BLaER1 treated with 17β-estradiol and CSF1 and Interleukin-3, amounts not matched to agents 10 nM and 100 nM (cell line): ENCODE data around the gene TBC1D4.

Experiments used
- H3K27ac ChIP-seq, 11 experiments: shearing (Covaris generic); formaldehyde crosslinking; 2 replicates each; pipeline ENCODE4 v1.8.1; 2022
- H3K27me3 ChIP-seq, 11 experiments: shearing (Covaris generic); formaldehyde crosslinking; 2 replicates each; pipeline ENCODE4 v1.8.1; 2022
- H3K36me3 ChIP-seq, 11 experiments: shearing (Covaris generic); formaldehyde crosslinking; 2 replicates each; pipeline ENCODE4 v1.8.1; 2022
- H3K4me1 ChIP-seq, 10 experiments: shearing (Covaris generic); formaldehyde crosslinking; 2 replicates each; pipeline ENCODE4 v1.8.1; 2022
- H3K4me2 ChIP-seq, 11 experiments: shearing (Covaris generic); formaldehyde crosslinking; 2 replicates each; pipeline ENCODE4 v1.8.1; 2022
- H3K4me3 ChIP-seq, 10 experiments: shearing (Covaris generic); formaldehyde crosslinking; 2 replicates each; pipeline ENCODE4 v1.8.1; 2022
- H3K9ac ChIP-seq, 11 experiments: shearing (Covaris generic); formaldehyde crosslinking; 2 replicates each; pipeline ENCODE4 v1.8.1; 2022
- H3K9me3 ChIP-seq, 11 experiments: shearing (Covaris generic); formaldehyde crosslinking; replicated peaks in 1 of 11; 2 replicates each; pipeline ENCODE4 v1.8.1; 2022
- H4K20me1 ChIP-seq, 11 experiments: shearing (Covaris generic); formaldehyde crosslinking; 2 replicates each; pipeline ENCODE4 v1.8.1; 2022
- Cebpa-rat ChIP-seq, 11 experiments: shearing (Covaris generic); IDR thresholded peaks; 2 replicates each; pipeline ENCODE4 v1.8.1; 2022

The TBC1D4 gene

GRCh38 chr13:75469047-75469446, 12.9 kb downstream of the TBC1D4 start:
- Histone ChIP-seq H3K4me1 (peaks cover 0 to 19% (median 2%) of the 10 kb centered on the region in 10 experiments; a peak in 8 of 20 replicates), H3K27me3 (no peaks in the 10 kb centered on the region), H4K20me1 (peaks cover 0 to 44% (median 0%) of the 10 kb centered on the region in 11 experiments; a peak in 4 of 22 replicates), H3K36me3 (peaks cover 0 to 54% (median 30%) of the 10 kb centered on the region in 11 experiments; a peak in 19 of 22 replicates), H3K4me2 (no peak overlapping the region), H3K4me3 (no peak overlapping the region), H3K9ac (no peak overlapping the region), H3K9me3 (peaks cover 8 to 51% (median 41%) of the 10 kb centered on the region in 11 experiments; a peak in 20 of 22 replicates), H3K27ac (no peak overlapping the region)
- TF ChIP-seq Cebpa-rat (IDR thresholded peaks at IDR 0.05), result no peak

- Histone ChIP-seq H3K4me2 (no peak overlapping the region), H3K9me3 (peaks cover 8 to 56% (median 45%) of the 10 kb centered on the region in 11 experiments; a peak in 20 of 22 replicates), H3K9ac (no peak overlapping the region), H3K4me3 (no peak overlapping the region), H3K4me1 (peaks cover 0 to 15% (median 2%) of the 10 kb centered on the region in 10 experiments; a peak in 8 of 20 replicates), H4K20me1 (peaks cover 0 to 41% (median 0%) of the 10 kb centered on the region in 11 experiments; a peak in 4 of 22 replicates), H3K27me3 (no peaks in the 10 kb centered on the region), H3K27ac (no peak overlapping the region), H3K36me3 (peaks cover 0 to 59% (median 32%) of the 10 kb centered on the region in 11 experiments; a peak in 19 of 22 replicates)
- no peak for TF ChIP-seq Cebpa-rat (IDR thresholded peaks at IDR 0.05)
These were observed 13.4 kb downstream of the TBC1D4 start for GRCh38 chr13:75468602-75469001.

GRCh38 chr13:75468098-75468497, 13.9 kb downstream of the TBC1D4 start:
- H3K4me3 ChIP-seq, result no peak overlapping the region
- H3K4me1 ChIP-seq, result peaks cover 0 to 11% (median 0%) of the 10 kb centered on the region in 10 experiments; a peak in 7 of 20 replicates
- H3K9me3 ChIP-seq, result peaks cover 8 to 57% (median 45%) of the 10 kb centered on the region in 11 experiments; a peak in 20 of 22 replicates
- H3K27ac ChIP-seq, result no peak overlapping the region
- peaks cover 0 to 64% (median 32%) of the 10 kb centered on the region in 11 experiments; a peak in 19 of 22 replicates for H3K36me3 ChIP-seq
- H4K20me1 ChIP-seq, result peaks cover 0 to 38% (median 0%) of the 10 kb centered on the region in 11 experiments; a peak in 4 of 22 replicates
- no peak overlapping the region for H3K4me2 ChIP-seq
- no peaks in the 10 kb centered on the region for H3K27me3 ChIP-seq
- no peak for TF ChIP-seq Cebpa-rat (IDR thresholded peaks at IDR 0.05)
- no peak overlapping the region for H3K9ac ChIP-seq

- H3K4me3 ChIP-seq, result no peak overlapping the region
- no peak overlapping the region for H3K4me2 ChIP-seq
- H4K20me1 ChIP-seq, result peaks cover 0 to 37% (median 0%) of the 10 kb centered on the region in 11 experiments; a peak in 4 of 22 replicates
- no peak overlapping the region for H3K27ac ChIP-seq
- H3K9me3 ChIP-seq, result peaks cover 8 to 57% (median 43%) of the 10 kb centered on the region in 11 experiments; a peak in 20 of 22 replicates
- H3K36me3 ChIP-seq, result peaks cover 0 to 69% (median 37%) of the 10 kb centered on the region in 11 experiments; a peak in 19 of 22 replicates
- no peak overlapping the region for H3K9ac ChIP-seq
- TF ChIP-seq Cebpa-rat (IDR thresholded peaks at IDR 0.05), result no peak
- 0 out of 20 replicates have a peak, but pooled peaks cover 0 to 2% (median 0%) of the 10 kb centered on the region in 10 experiments for H3K4me1 ChIP-seq
- no peaks in the 10 kb centered on the region for H3K27me3 ChIP-seq
These were observed 14.8 kb downstream of the TBC1D4 start for GRCh38 chr13:75467040-75467728.

- Histone ChIP-seq H4K20me1 (peaks cover 0 to 29% (median 0%) of the 10 kb centered on the region in 11 experiments; a peak in 4 of 22 replicates), H3K36me3 (peaks cover 0 to 67% (median 42%) of the 10 kb centered on the region in 11 experiments; a peak in 19 of 22 replicates), H3K27me3 (no peaks in the 10 kb centered on the region), H3K4me3 (no peak overlapping the region; a peak in 1 of 20 replicates), H3K27ac (no peak overlapping the region), H3K4me1 (no peaks in the 10 kb centered on the region), H3K9me3 (peaks cover 8 to 50% (median 40%) of the 10 kb centered on the region in 11 experiments; a peak in 20 of 22 replicates), H3K9ac (no peak overlapping the region), H3K4me2 (no peak overlapping the region)
- TF ChIP-seq Cebpa-rat (IDR thresholded peaks at IDR 0.05), result no peak
These were observed 16.7 kb downstream of the TBC1D4 start for GRCh38 chr13:75465236-75465635.

- H3K9ac ChIP-seq, result no peak overlapping the region
These were observed 20.7 kb downstream of the TBC1D4 start for GRCh38 chr13:75461314-75461713.

GRCh38 chr13:75460644-75461043, 21.3 kb downstream of the TBC1D4 start:
- H3K27ac ChIP-seq, result no peak overlapping the region
- TF ChIP-seq Cebpa-rat (IDR thresholded peaks at IDR 0.05), result no peak
- H3K4me1 ChIP-seq, result peaks cover 0 to 3% (median 0%) of the 10 kb centered on the region in 10 experiments; a peak in 1 of 20 replicates
- H3K27me3 ChIP-seq, result no peaks in the 10 kb centered on the region
- no peak overlapping the region for H3K4me3 ChIP-seq
- H3K4me2 ChIP-seq, result no peak overlapping the region
- peaks cover 0 to 70% (median 39%) of the 10 kb centered on the region in 11 experiments; a peak in 20 of 22 replicates for H3K36me3 ChIP-seq
- H3K9me3 ChIP-seq, result peaks cover 7 to 33% (median 28%) of the 10 kb centered on the region in 11 experiments; a peak in 20 of 22 replicates
- no peak overlapping the region for H3K9ac ChIP-seq
- peaks cover 0 to 50% (median 6%) of the 10 kb centered on the region in 11 experiments; a peak in 10 of 22 replicates for H4K20me1 ChIP-seq

More at GRCh38 chr13:75461314-75461713, 20.7 kb downstream of the TBC1D4 start:
- H3K27me3 ChIP-seq, result no peaks in the 10 kb centered on the region
- no peak overlapping the region for H3K4me2 ChIP-seq
- peaks cover 0 to 43% (median 3%) of the 10 kb centered on the region in 11 experiments; a peak in 9 of 22 replicates for H4K20me1 ChIP-seq
- peaks cover 8 to 39% (median 34%) of the 10 kb centered on the region in 11 experiments; a peak in 20 of 22 replicates for H3K9me3 ChIP-seq
- H3K4me1 ChIP-seq, result peaks cover 0 to 3% (median 0%) of the 10 kb centered on the region in 10 experiments; a peak in 1 of 20 replicates
- no peak overlapping the region for H3K4me3 ChIP-seq
- H3K27ac ChIP-seq, result no peak overlapping the region
- peaks cover 0 to 75% (median 45%) of the 10 kb centered on the region in 11 experiments; a peak in 20 of 22 replicates for H3K36me3 ChIP-seq
- no peak for TF ChIP-seq Cebpa-rat (IDR thresholded peaks at IDR 0.05)

- no peak for TF ChIP-seq Cebpa-rat (IDR thresholded peaks at IDR 0.05)
- no peak overlapping the region for H3K4me2 ChIP-seq
These were observed 23.1 kb downstream of the TBC1D4 start for GRCh38 chr13:75458696-75459422.

More at GRCh38 chr13:75458696-75459422, 23.1 kb downstream of the TBC1D4 start:
- H3K27me3 ChIP-seq, result no peaks in the 10 kb centered on the region
- peaks cover 0 to 15% (median 10%) of the 10 kb centered on the region in 11 experiments; a peak in 12 of 22 replicates for H3K9me3 ChIP-seq
- peaks cover 0 to 3% (median 0%) of the 10 kb centered on the region in 10 experiments; a peak in 1 of 20 replicates for H3K4me1 ChIP-seq
- no peak overlapping the region for H3K9ac ChIP-seq
- H4K20me1 ChIP-seq, result peaks cover 0 to 55% (median 8%) of the 10 kb centered on the region in 11 experiments; a peak in 10 of 22 replicates
- peaks cover 0 to 52% (median 21%) of the 10 kb centered on the region in 11 experiments; a peak in 20 of 22 replicates for H3K36me3 ChIP-seq
- no peak overlapping the region for H3K4me3 ChIP-seq
- H3K27ac ChIP-seq, result no peak overlapping the region
